ENCODE data around the gene CDH13.

The CDH13 gene

GRCh38 chr16:83648347-83648746, 1021.6 kb downstream of the CDH13 start:
- H3K4ac ChIP-seq (ENCODE audit: low read depth in 1 of 2, low read length in 2 of 2): no peak overlapping the region

DNA sequence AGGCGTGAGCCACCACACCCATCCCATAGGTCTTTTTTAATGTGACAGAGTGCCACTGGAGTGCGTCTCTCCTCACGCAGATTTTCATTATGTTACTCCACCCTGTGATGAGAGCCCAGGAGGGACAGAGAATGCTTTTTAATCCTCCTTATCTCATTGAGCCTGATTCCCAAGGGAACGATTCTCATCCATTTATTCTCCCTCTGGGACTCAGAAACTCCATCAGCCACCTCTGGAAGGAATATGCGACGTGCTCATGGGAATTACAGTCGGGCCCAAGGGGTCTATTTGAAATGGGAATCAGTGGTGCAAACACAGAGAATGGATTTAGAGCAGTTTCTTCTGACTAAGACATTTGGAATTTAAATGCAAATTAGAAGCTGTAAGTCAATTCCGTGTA, 1025.1 kb downstream of the CDH13 start:
- H3K14ac ChIP-seq (ENCODE audit: low read length in 2 of 2): no peak overlapping the region
- no peak overlapping the region for H2BK15ac ChIP-seq (ENCODE audit: low read depth, poor library complexity, severe bottlenecking)
- H3K9ac ChIP-seq (ENCODE audit: low read length): no peak overlapping the region
- peaks cover 0 to 3% of the 10 kb centered on the region in 2 experiments for H3K36me3 ChIP-seq (ENCODE audit: control insufficient read depth in 1 of 2, insufficient read depth in 2 of 2, low read depth in 1 of 2, low read length in 2 of 2)
- WGBS: 86% methylated on average over 8 of the region's 8 CpGs
- H4K91ac ChIP-seq (ENCODE audit: low read length): no peak overlapping the region
- H2AFZ ChIP-seq (ENCODE audit: low read depth, low read length): no peak overlapping the region
- peaks cover 4% of the 10 kb centered on the region for H3K4me1 ChIP-seq (ENCODE audit: control insufficient read depth, insufficient read depth, low read depth, low read length)
- no peaks in the 10 kb centered on the region for H3K27me3 ChIP-seq (ENCODE audit: control insufficient read depth in 1 of 2, insufficient read depth in 1 of 2, low read length in 2 of 2)
- DNase-seq: no peak
- no peak overlapping the region for H3K18ac ChIP-seq (ENCODE audit: low read depth in 1 of 2, low read length in 2 of 2)
- H3K9me3 ChIP-seq (ENCODE audit: control insufficient read depth, low read length): peaks cover 3% of the 10 kb centered on the region
- H2BK5ac ChIP-seq (ENCODE audit: low read depth, low read length, poor library complexity, severe bottlenecking): no peak overlapping the region
- H3K27ac ChIP-seq (ENCODE audit: low read length, poor library complexity, severe bottlenecking): no peak overlapping the region
- H2AK5ac ChIP-seq (ENCODE audit: low read length, severe bottlenecking): no peak overlapping the region
- H2BK12ac ChIP-seq (ENCODE audit: low read length in 2 of 2): no peak overlapping the region
- no peak overlapping the region for H4K8ac ChIP-seq (ENCODE audit: low read length)
- no peak overlapping the region for H3K4me3 ChIP-seq (ENCODE audit: insufficient read depth in 1 of 2, low read depth in 1 of 2, low read length in 2 of 2)
- no peak overlapping the region for H3K4me2 ChIP-seq (ENCODE audit: low read length, poor library complexity, severe bottlenecking)
- H3K79me1 ChIP-seq (replicated peaks; ENCODE audit: low read length, poor library complexity, severe bottlenecking): no peaks in the 10 kb centered on the region
- no peak overlapping the region for H3K4ac ChIP-seq (ENCODE audit: low read depth in 1 of 2, low read length in 2 of 2)
- H2BK120ac ChIP-seq (ENCODE audit: low read depth, low read length): no peak overlapping the region
- no peak overlapping the region for H3K23ac ChIP-seq (ENCODE audit: low read length in 2 of 2)

More at GRCh38 chr16:83648347-83648746, 1021.6 kb downstream of the CDH13 start:
- no peaks in the 10 kb centered on the region for H3K27me3 ChIP-seq (ENCODE audit: control insufficient read depth in 1 of 2, insufficient read depth in 1 of 2, low read length in 2 of 2)
- H2BK5ac ChIP-seq (ENCODE audit: low read depth, low read length, poor library complexity, severe bottlenecking): no peak overlapping the region
- no peak for DNase-seq
- no peaks in the 10 kb centered on the region for H3K9me3 ChIP-seq (ENCODE audit: control insufficient read depth, low read length)
- H3K27ac ChIP-seq (ENCODE audit: low read length, poor library complexity, severe bottlenecking): no peak overlapping the region
- H3K4me1 ChIP-seq (ENCODE audit: control insufficient read depth, insufficient read depth, low read depth, low read length): no peaks in the 10 kb centered on the region
- no peak overlapping the region for H3K9ac ChIP-seq (ENCODE audit: low read length)
- no peak overlapping the region for H2BK15ac ChIP-seq (ENCODE audit: low read depth, poor library complexity, severe bottlenecking)
- H2BK120ac ChIP-seq (ENCODE audit: low read depth, low read length): no peak overlapping the region
- no peak overlapping the region for H3K18ac ChIP-seq (ENCODE audit: low read depth in 1 of 2, low read length in 2 of 2)
- no peak overlapping the region for H4K91ac ChIP-seq (ENCODE audit: low read length)
- no peaks in the 10 kb centered on the region for H3K36me3 ChIP-seq (ENCODE audit: control insufficient read depth in 1 of 2, insufficient read depth in 2 of 2, low read depth in 1 of 2, low read length in 2 of 2)
- H3K14ac ChIP-seq (ENCODE audit: low read length in 2 of 2): no peak overlapping the region
- H3K79me1 ChIP-seq (replicated peaks; ENCODE audit: low read length, poor library complexity, severe bottlenecking): no peaks in the 10 kb centered on the region
- H2AK5ac ChIP-seq (ENCODE audit: low read length, severe bottlenecking): no peak overlapping the region
- H4K8ac ChIP-seq (ENCODE audit: low read length): no peak overlapping the region
- no peak overlapping the region for H2AFZ ChIP-seq (ENCODE audit: low read depth, low read length)
- no peak overlapping the region for H3K4me2 ChIP-seq (ENCODE audit: low read length, poor library complexity, severe bottlenecking)
- no peak overlapping the region for H3K23ac ChIP-seq (ENCODE audit: low read length in 2 of 2)
- no peak overlapping the region for H2BK12ac ChIP-seq (ENCODE audit: low read length in 2 of 2)
- H3K4me3 ChIP-seq (ENCODE audit: insufficient read depth in 1 of 2, low read depth in 1 of 2, low read length in 2 of 2): no peak overlapping the region
- WGBS: 79% methylated on average over 5 of the region's 5 CpGs

- H2AK5ac ChIP-seq (ENCODE audit: low read length, severe bottlenecking): no peak overlapping the region
- no peak overlapping the region for H3K18ac ChIP-seq (ENCODE audit: low read depth in 1 of 2, low read length in 2 of 2)
- H3K27me3 ChIP-seq (ENCODE audit: control insufficient read depth in 1 of 2, insufficient read depth in 1 of 2, low read length in 2 of 2): no peaks in the 10 kb centered on the region
- no peak overlapping the region for H3K27ac ChIP-seq (ENCODE audit: low read length, poor library complexity, severe bottlenecking)
- H3K9me3 ChIP-seq (ENCODE audit: control insufficient read depth, low read length): peaks cover 3% of the 10 kb centered on the region
- H2BK12ac ChIP-seq (ENCODE audit: low read length in 2 of 2): no peak overlapping the region
- no peak overlapping the region for H3K4ac ChIP-seq (ENCODE audit: low read depth in 1 of 2, low read length in 2 of 2)
- H3K4me2 ChIP-seq (ENCODE audit: low read length, poor library complexity, severe bottlenecking): no peak overlapping the region
- H3K36me3 ChIP-seq (ENCODE audit: control insufficient read depth in 1 of 2, insufficient read depth in 2 of 2, low read depth in 1 of 2, low read length in 2 of 2): peaks cover 0 to 3% of the 10 kb centered on the region in 2 experiments
- no peak overlapping the region for H3K4me3 ChIP-seq (ENCODE audit: insufficient read depth in 1 of 2, low read depth in 1 of 2, low read length in 2 of 2)
- no peak overlapping the region for H2BK5ac ChIP-seq (ENCODE audit: low read depth, low read length, poor library complexity, severe bottlenecking)
- WGBS: 91% methylated on average over 8 of the region's 9 CpGs
- no peaks in the 10 kb centered on the region for H3K79me1 ChIP-seq (replicated peaks; ENCODE audit: low read length, poor library complexity, severe bottlenecking)
- H3K9ac ChIP-seq (ENCODE audit: low read length): no peak overlapping the region
- H3K23ac ChIP-seq (ENCODE audit: low read length in 2 of 2): no peak overlapping the region
- H3K4me1 ChIP-seq (ENCODE audit: control insufficient read depth, insufficient read depth, low read depth, low read length): peaks cover 4% of the 10 kb centered on the region
- no peak overlapping the region for H4K91ac ChIP-seq (ENCODE audit: low read length)
- H4K8ac ChIP-seq (ENCODE audit: low read length): no peak overlapping the region
- H2BK15ac ChIP-seq (ENCODE audit: low read depth, poor library complexity, severe bottlenecking): no peak overlapping the region
- no peak for DNase-seq
- no peak overlapping the region for H2BK120ac ChIP-seq (ENCODE audit: low read depth, low read length)
- H3K14ac ChIP-seq (ENCODE audit: low read length in 2 of 2): no peak overlapping the region
- H2AFZ ChIP-seq (ENCODE audit: low read depth, low read length): no peak overlapping the region
Observed at GRCh38 chr16:83652943-83653342, 1026.2 kb downstream of the CDH13 start.

- Histone ChIP-seq H2AK5ac (ENCODE audit: low read length, severe bottlenecking) (no peak overlapping the region), H2BK12ac (ENCODE audit: low read length in 2 of 2) (no peak overlapping the region), H3K36me3 (ENCODE audit: control insufficient read depth in 1 of 2, insufficient read depth in 2 of 2, low read depth in 1 of 2, low read length in 2 of 2) (peaks cover 0 to 3% of the 10 kb centered on the region in 2 experiments), H4K8ac (ENCODE audit: low read length) (no peak overlapping the region), H2BK5ac (ENCODE audit: low read depth, low read length, poor library complexity, severe bottlenecking) (no peak overlapping the region), H3K14ac (ENCODE audit: low read length in 2 of 2) (no peak overlapping the region), H3K18ac (ENCODE audit: low read depth in 1 of 2, low read length in 2 of 2) (no peak overlapping the region), H2AFZ (ENCODE audit: low read depth, low read length) (no peak overlapping the region), H3K4me2 (ENCODE audit: low read length, poor library complexity, severe bottlenecking) (peak overlapping the region; percentile 40), H3K4me3 (ENCODE audit: insufficient read depth in 1 of 2, low read depth in 1 of 2, low read length in 2 of 2) (no peak overlapping the region), H3K27me3 (ENCODE audit: control insufficient read depth in 1 of 2, insufficient read depth in 1 of 2, low read length in 2 of 2) (no peaks in the 10 kb centered on the region), H3K9me3 (ENCODE audit: control insufficient read depth, low read length) (peaks cover 3% of the 10 kb centered on the region), H2BK120ac (ENCODE audit: low read depth, low read length) (no peak overlapping the region), H3K27ac (ENCODE audit: low read length, poor library complexity, severe bottlenecking) (no peak overlapping the region), H3K23ac (ENCODE audit: low read length in 2 of 2) (no peak overlapping the region), H3K9ac (ENCODE audit: low read length) (no peak overlapping the region), H3K79me1 (replicated peaks; ENCODE audit: low read length, poor library complexity, severe bottlenecking) (no peaks in the 10 kb centered on the region), H3K4me1 (ENCODE audit: control insufficient read depth, insufficient read depth, low read depth, low read length) (peaks cover 4% of the 10 kb centered on the region), H4K91ac (ENCODE audit: low read length) (no peak overlapping the region), H3K4ac (ENCODE audit: low read depth in 1 of 2, low read length in 2 of 2) (no peak overlapping the region), H2BK15ac (ENCODE audit: low read depth, poor library complexity, severe bottlenecking) (no peak overlapping the region)
- WGBS: 21% methylated on average over 6 of the region's 6 CpGs
- DNase-seq: peak; percentile 68
Observed at GRCh38 chr16:83653785-83654184, 1027.0 kb downstream of the CDH13 start.
